Stomach (tissue), 4 donors: ENCODE data around the gene VAV2.

ENCODE experiments used
- POLR2AphosphoS5 ChIP-seq, 3 donors: sonication (generic); formaldehyde crosslinking; IDR thresholded peaks; one replicate each; pipeline ENCODE4 v1.6.1; 2016; ENCODE audit warnings: antibody characterized with exemption in 3 of 3
- TF ChIP-seq, protein P1 (sequence below), 7 experiments: fragments of 450-650 bp in 4 of 7; fragments of 200-600 bp in 3 of 7; sonication (generic) in 3 of 7; IDR thresholded peaks; one replicate each; pipeline ENCODE4 v1.5.1; 2016 to 2019; ENCODE audit warnings: antibody characterized with exemption in 7 of 7, control low read depth in 2 of 7, mild to moderate bottlenecking in 1 of 7

- no peak for TF ChIP-seq POLR2AphosphoS5 (IDR thresholded peaks at IDR 0.05)
- TF ChIP-seq, protein P1, sequence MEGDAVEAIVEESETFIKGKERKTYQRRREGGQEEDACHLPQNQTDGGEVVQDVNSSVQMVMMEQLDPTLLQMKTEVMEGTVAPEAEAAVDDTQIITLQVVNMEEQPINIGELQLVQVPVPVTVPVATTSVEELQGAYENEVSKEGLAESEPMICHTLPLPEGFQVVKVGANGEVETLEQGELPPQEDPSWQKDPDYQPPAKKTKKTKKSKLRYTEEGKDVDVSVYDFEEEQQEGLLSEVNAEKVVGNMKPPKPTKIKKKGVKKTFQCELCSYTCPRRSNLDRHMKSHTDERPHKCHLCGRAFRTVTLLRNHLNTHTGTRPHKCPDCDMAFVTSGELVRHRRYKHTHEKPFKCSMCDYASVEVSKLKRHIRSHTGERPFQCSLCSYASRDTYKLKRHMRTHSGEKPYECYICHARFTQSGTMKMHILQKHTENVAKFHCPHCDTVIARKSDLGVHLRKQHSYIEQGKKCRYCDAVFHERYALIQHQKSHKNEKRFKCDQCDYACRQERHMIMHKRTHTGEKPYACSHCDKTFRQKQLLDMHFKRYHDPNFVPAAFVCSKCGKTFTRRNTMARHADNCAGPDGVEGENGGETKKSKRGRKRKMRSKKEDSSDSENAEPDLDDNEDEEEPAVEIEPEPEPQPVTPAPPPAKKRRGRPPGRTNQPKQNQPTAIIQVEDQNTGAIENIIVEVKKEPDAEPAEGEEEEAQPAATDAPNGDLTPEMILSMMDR (IDR thresholded peaks at IDR 0.05) = no peak
Observed at GRCh38 chr9:133956520-133957076, 35.5 kb downstream of the VAV2 start.
